A549 (cell line): ENCODE data around the gene CDC6. TPM values are rescaled to one million over a fixed set of nuclear protein-coding genes. Genes with fewer than 3 reads are reported as not detected.

ENCODE experiments used
- ATAC-seq, 2 experiments: fragments of 200-7000 bp in 1 of 2; fragments of >200 bp in 1 of 2; cut with Nextera tagmentation in 1 of 2; cut with Tn5 transposase in 1 of 2; 3 replicates each; pipeline versions ENCODE4 v1.8.0 to v1.9.1; 2018 to 2020; ENCODE audit warnings: mild to moderate bottlenecking in 1 of 2, moderate library complexity in 1 of 2
- CTCF ChIA-PET: fragments of 300-600 bp; sonication (Branson Sonifier 250); formaldehyde crosslinking; extraction: SDS; loops from one replicate; lab custom pipeline; 2021; ENCODE audit warnings: antibody characterized with exemption, inconsistent platforms; lab: Yijun Ruan, JAX
- POLR2A ChIA-PET: fragments of 350-600 bp; formaldehyde crosslinking; extraction: SDS; loops from one replicate; lab custom pipeline; 2021; ENCODE audit warnings: antibody characterized with exemption, inconsistent platforms; lab: Yijun Ruan, JAX
- DNase-seq, 2 experiments: peaks; one replicate each; pipeline versions ENCODE4 v3.0.0 to v3.0.0-alpha.2; 2011 to 2016; ENCODE audit warnings: low read depth in 1 of 2, low spot score in 1 of 2
- FAIRE-seq: peaks from 2 replicates; lab custom pipeline; 2011; peaks lifted over from hg19 to GRCh38; lab: Jason Lieb, UNC
- H3K27ac ChIP-seq, 2 experiments: fragments of >200 bp; sonication (Bioruptor Twin); formaldehyde crosslinking; 3 replicates each; pipeline ENCODE4 v1.5.1; 2016 to 2017
- H3K4me1 ChIP-seq: fragments of >200 bp; sonication (Bioruptor Twin); formaldehyde crosslinking; 3 replicates; pipeline ENCODE4 v1.6.1; 2016
- H3K4me2 ChIP-seq: fragments of >200 bp; sonication (Bioruptor Twin); formaldehyde crosslinking; 3 replicates; pipeline ENCODE4 v1.6.1; 2016
- H3K4me3 ChIP-seq: fragments of >200 bp; sonication (Bioruptor Twin); formaldehyde crosslinking; 3 replicates; pipeline ENCODE4 v1.5.1; 2016
- H3K9me3 ChIP-seq: fragments of >200 bp; sonication (Bioruptor Twin); formaldehyde crosslinking; 3 replicates; pipeline ENCODE4 v1.6.1; 2016
- CEBPB ChIP-seq, 2 experiments: fragments of >200 bp in 1 of 2; sonication (Bioruptor Twin) in 1 of 2; formaldehyde crosslinking in 1 of 2; IDR thresholded peaks; 2 replicates each; pipeline ENCODE4 v1.6.1; 2012 to 2016
- CHD2 ChIP-seq: fragments of 150-350 bp; IDR thresholded peaks from 2 replicates; pipeline ENCODE4 v1.6.1; 2014; ENCODE audit warnings: low read length; ENCODE audit not compliant: partially characterized antibody
- CHD4 ChIP-seq: fragments of 200-600 bp; sonication (generic); IDR thresholded peaks from 2 replicates; pipeline ENCODE4 v1.6.1; 2016; ENCODE audit warnings: antibody characterized with exemption, mild to moderate bottlenecking, borderline replicate concordance
- ESRRA ChIP-seq: fragments of 150-350 bp; IDR thresholded peaks from 2 replicates; pipeline ENCODE4 v1.6.1; 2014; ENCODE audit warnings: mild to moderate bottlenecking, low read length, borderline replicate concordance
- FOXS1 ChIP-seq: fragments of 250-450 bp; sonication (Bioruptor Pico); IDR thresholded peaks from 2 replicates; pipeline ENCODE4 v1.5.0; 2020; ENCODE audit warnings: mild to moderate bottlenecking, moderate library complexity
- GATA3 ChIP-seq: IDR thresholded peaks from 2 replicates; pipeline ENCODE4 v1.6.1; 2012; ENCODE audit warnings: borderline replicate concordance
- HDAC2 ChIP-seq: fragments of 200-600 bp; sonication (generic); IDR thresholded peaks from 2 replicates; pipeline ENCODE4 v1.6.1; 2016
- HEYL ChIP-seq: fragments of 250-450 bp; sonication (Bioruptor Pico); IDR thresholded peaks from 2 replicates; pipeline ENCODE4 v1.8.0; 2021; ENCODE audit warnings: mild to moderate bottlenecking, moderate library complexity
- HOXA7 ChIP-seq: fragments of 250-450 bp; sonication (Bioruptor Pico); IDR thresholded peaks from 2 replicates; pipeline ENCODE4 v1.5.0; 2020; ENCODE audit warnings: mild to moderate bottlenecking, moderate library complexity
- HOXB13 ChIP-seq: fragments of 250-450 bp; sonication (Bioruptor Pico); IDR thresholded peaks from 2 replicates; pipeline ENCODE4 v1.5.0; 2020; ENCODE audit warnings: low read depth, mild to moderate bottlenecking, moderate library complexity
- HOXB5 ChIP-seq: fragments of 250-450 bp; sonication (Bioruptor Pico); IDR thresholded peaks from 2 replicates; pipeline ENCODE4 v1.5.0; 2020; ENCODE audit warnings: mild to moderate bottlenecking, moderate library complexity
- JUN ChIP-seq, 2 experiments: fragments of >200 bp; sonication (Bioruptor Twin); formaldehyde crosslinking; IDR thresholded peaks; 2 replicates in 1 of 2; 3 replicates in 1 of 2; pipeline ENCODE4 v1.6.1; 2016 to 2017
- MAZ ChIP-seq: fragments of 150-350 bp; IDR thresholded peaks from 2 replicates; pipeline ENCODE4 v1.6.1; 2014; ENCODE audit warnings: antibody characterized with exemption, low read depth, low read length, borderline replicate concordance
- MYC ChIP-seq: IDR thresholded peaks from 2 replicates; pipeline ENCODE4 v1.6.1; 2012; ENCODE audit warnings: mild to moderate bottlenecking, inconsistent platforms, low read length, improper control_type of control experiment, borderline replicate concordance
- NFE2L2 ChIP-seq: fragments of 150-350 bp; conservative IDR thresholded peaks from 2 replicates; pipeline ENCODE4 v1.6.1; 2014; ENCODE audit warnings: low read length
- PBX3 ChIP-seq: IDR thresholded peaks from 2 replicates; pipeline ENCODE4 v1.6.1; 2012
- POLR2A ChIP-seq: IDR thresholded peaks from 2 replicates; pipeline ENCODE4 v1.6.1; 2012; ENCODE audit warnings: mild to moderate bottlenecking, low read length
- RFX5 ChIP-seq: fragments of 450-650 bp; IDR thresholded peaks from 2 replicates; pipeline ENCODE4 v1.7.1; 2014; ENCODE audit warnings: antibody characterized with exemption, mild to moderate bottlenecking, moderate library complexity
- RNF2 ChIP-seq: fragments of 200-600 bp; sonication (generic); IDR thresholded peaks from 2 replicates; pipeline ENCODE4 v1.6.1; 2016; ENCODE audit warnings: low read depth, mild to moderate bottlenecking, antibody characterized with exemption, moderate library complexity, borderline replicate concordance
- SMC3 ChIP-seq: fragments of >200 bp; sonication (Bioruptor Twin); formaldehyde crosslinking; IDR thresholded peaks from 3 replicates; pipeline ENCODE4 v1.6.1; 2018; ENCODE audit warnings: inconsistent platforms
- TFCP2L1 ChIP-seq: fragments of 250-450 bp; sonication (Bioruptor Pico); IDR thresholded peaks from 2 replicates; pipeline ENCODE4 v1.5.0; 2021; ENCODE audit warnings: mild to moderate bottlenecking
- TP53 ChIP-seq: fragments of 250-450 bp; sonication (Bioruptor Pico); IDR thresholded peaks from 2 replicates; pipeline ENCODE4 v1.5.0; 2021; ENCODE audit warnings: mild to moderate bottlenecking, moderate library complexity
- WGBS: methylation state at CpG from one replicate; pipeline ENCODE4 v1.1.6; 2017; ENCODE audit errors: missing lambda C conversion rate; 5-methylcytosine and 5-hydroxymethylcytosine counted together
- polyA plus RNA-seq, 4 experiments: library from polyadenylated mRNA; depleted of rRNA in 3 of 4; stranded (reverse); fragments of >200 nt; fragmentation: RNase III in 1 of 4; extraction: RNeasy Plus Mini Kit Qiagen cat#74134 plus additional on column Dnase treatment in 1 of 4; gene quantifications; 2 replicates in 3 of 4; 3 replicates in 1 of 4; pipeline ENCODE4 v1.2.3, GENCODE V29; 2011 to 2017
- TF ChIP-seq, protein P1 (sequence below): IDR thresholded peaks from 2 replicates; pipeline ENCODE4 v1.6.1; 2012; ENCODE audit warnings: low read depth, borderline replicate concordance
- TF ChIP-seq, protein P2 (sequence below): fragments of 450-650 bp; IDR thresholded peaks from 2 replicates; pipeline ENCODE4 v1.6.1; 2014; ENCODE audit warnings: antibody characterized with exemption

Gene CDC6
- polyA plus RNA-seq, 2 of the 4 experiments (the other 2 are of a cell fraction) = 67.0 to 79.5 TPM

DNA sequence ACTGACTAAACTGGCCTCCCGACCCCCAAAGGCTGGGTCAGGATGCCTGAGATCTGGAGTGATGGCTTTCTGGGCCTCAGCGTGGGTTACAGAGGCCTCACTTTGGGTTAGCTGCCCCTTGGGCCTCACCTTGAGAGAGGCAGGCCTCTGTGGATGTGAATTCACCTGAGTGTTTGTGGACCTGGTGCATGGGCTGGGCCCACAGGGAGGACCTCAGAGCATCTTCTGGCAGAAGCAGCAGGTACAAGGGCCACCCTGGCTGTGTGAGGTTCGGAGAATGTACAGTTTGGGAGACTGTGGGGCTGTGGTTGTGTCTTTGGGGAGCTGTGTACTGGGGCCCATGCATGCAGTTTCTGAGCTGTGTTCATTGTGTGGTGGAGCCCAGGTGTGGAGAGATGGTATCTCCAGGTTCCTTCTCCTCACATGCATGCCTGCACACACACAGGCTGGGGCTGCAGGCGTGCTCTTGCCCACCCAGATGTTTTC lies 39.6 kb downstream of the CDC6 start:
- H3K27ac ChIP-seq = peak overlapping the region; percentile 46 to 61; a peak in 5 of 6 replicates
- POLR2A ChIA-PET = interaction anchor here (1.1 to 1.7 kb wide), 2 partner anchors 11 to 13 kb away, joined by 3 to 4 read pairs; no protein-coding TSS in a partner anchor

GRCh38 chr17:40327735-40328385 lies 40.2 kb downstream of the CDC6 start:
- CTCF ChIA-PET = interaction anchor here (0.8 to 50.4 kb wide), 9 partner anchors 7 to 160 kb away, joined by 4 to 2395 read pairs (median 7); partner anchors contain the start of genes CDC6, GJD3 and RARA
- TF ChIP-seq FOXS1 (CRISPR knock-in tag) (no peak), CEBPB (IDR thresholded peaks at IDR 0.05) (no peak), TFCP2L1 (no peak), HOXA7 (CRISPR knock-in tag) (no peak), MYC (no peak), RNF2 (no peak), HEYL (no peak), PBX3 (no peak), JUN (IDR thresholded peaks at IDR 0.05) (no peak), HOXB13 (CRISPR knock-in tag) (no peak), HOXB5 (no peak), HDAC2 (no peak), ESRRA (no peak)
- TF ChIP-seq, protein P1, sequence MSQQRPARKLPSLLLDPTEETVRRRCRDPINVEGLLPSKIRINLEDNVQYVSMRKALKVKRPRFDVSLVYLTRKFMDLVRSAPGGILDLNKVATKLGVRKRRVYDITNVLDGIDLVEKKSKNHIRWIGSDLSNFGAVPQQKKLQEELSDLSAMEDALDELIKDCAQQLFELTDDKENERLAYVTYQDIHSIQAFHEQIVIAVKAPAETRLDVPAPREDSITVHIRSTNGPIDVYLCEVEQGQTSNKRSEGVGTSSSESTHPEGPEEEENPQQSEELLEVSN = no peak
- TF ChIP-seq, all 56 proteins: peak for 0
- Histone ChIP-seq H3K4me2 (peak overlapping the region; percentile 65; the same call in 1 of the 3 replicates), H3K9me3 (no peaks in the 10 kb centered on the region), H3K4me1 (peaks cover 93% of the 10 kb centered on the region), H3K27ac (peak overlapping the region in 1 of 2 experiments; percentile 61; a peak in 3 of 6 replicates), H3K4me3 (no peak overlapping the region)
- WGBS = 47% methylated on average over 3 of the region's 3 CpGs
- POLR2A ChIA-PET = interaction anchor here (1.7 kb wide), 1 partner anchor 11 kb away, joined by 4 read pairs; no protein-coding TSS in a partner anchor
- no peak for ATAC-seq
- FAIRE-seq = no peak
- DNase-seq = no peak

More for the DNA sequence above, 39.6 kb downstream of the CDC6 start:
- ATAC-seq (no peak), DNase-seq (no peak), FAIRE-seq (no peak)
- 97% methylated on average over 3 of the region's 4 CpGs for WGBS
- no peak for TF ChIP-seq TP53 (CRISPR knock-in tag)
- TF ChIP-seq NFE2L2 = no peak
- no peak for TF ChIP-seq CHD4
- TF ChIP-seq GATA3 = no peak
- TF ChIP-seq, protein P2, sequence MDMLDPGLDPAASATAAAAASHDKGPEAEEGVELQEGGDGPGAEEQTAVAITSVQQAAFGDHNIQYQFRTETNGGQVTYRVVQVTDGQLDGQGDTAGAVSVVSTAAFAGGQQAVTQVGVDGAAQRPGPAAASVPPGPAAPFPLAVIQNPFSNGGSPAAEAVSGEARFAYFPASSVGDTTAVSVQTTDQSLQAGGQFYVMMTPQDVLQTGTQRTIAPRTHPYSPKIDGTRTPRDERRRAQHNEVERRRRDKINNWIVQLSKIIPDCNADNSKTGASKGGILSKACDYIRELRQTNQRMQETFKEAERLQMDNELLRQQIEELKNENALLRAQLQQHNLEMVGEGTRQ = no peak
- no peak for TF ChIP-seq RFX5
- TF ChIP-seq MAZ = no peak
- no peak for TF ChIP-seq POLR2A
- TF ChIP-seq JUN (IDR thresholded peaks at IDR 0.05) = no peak
- TF ChIP-seq SMC3 = no peak
- no peak for TF ChIP-seq CHD2
- H3K4me1 ChIP-seq = peaks cover 93% of the 10 kb centered on the region
- no peaks in the 10 kb centered on the region for H3K9me3 ChIP-seq
- peak overlapping the region; percentile 65 for H3K4me2 ChIP-seq
- CTCF ChIA-PET = interaction anchor here (0.6 to 50.4 kb wide), 10 partner anchors 8 to 213 kb away, joined by 4 to 2395 read pairs (median 6); partner anchors contain the start of genes CDC6, GJD3 and RARA
- H3K4me3 ChIP-seq = no peak overlapping the region
